HK-2 (cell line): ENCODE data around the gene RSPRY1.
"Not testable (repeated sequence)": the region's sequence is repeated elsewhere in the genome, so short reads cannot be mapped to it uniquely, and the experiment has no call there.

Experiments used
- DNase-seq: peaks from one replicate; pipeline ENCODE4 v3.0.0-alpha.2; 2018; ENCODE audit not compliant: unreplicated experiment

Gene RSPRY1

DNA sequence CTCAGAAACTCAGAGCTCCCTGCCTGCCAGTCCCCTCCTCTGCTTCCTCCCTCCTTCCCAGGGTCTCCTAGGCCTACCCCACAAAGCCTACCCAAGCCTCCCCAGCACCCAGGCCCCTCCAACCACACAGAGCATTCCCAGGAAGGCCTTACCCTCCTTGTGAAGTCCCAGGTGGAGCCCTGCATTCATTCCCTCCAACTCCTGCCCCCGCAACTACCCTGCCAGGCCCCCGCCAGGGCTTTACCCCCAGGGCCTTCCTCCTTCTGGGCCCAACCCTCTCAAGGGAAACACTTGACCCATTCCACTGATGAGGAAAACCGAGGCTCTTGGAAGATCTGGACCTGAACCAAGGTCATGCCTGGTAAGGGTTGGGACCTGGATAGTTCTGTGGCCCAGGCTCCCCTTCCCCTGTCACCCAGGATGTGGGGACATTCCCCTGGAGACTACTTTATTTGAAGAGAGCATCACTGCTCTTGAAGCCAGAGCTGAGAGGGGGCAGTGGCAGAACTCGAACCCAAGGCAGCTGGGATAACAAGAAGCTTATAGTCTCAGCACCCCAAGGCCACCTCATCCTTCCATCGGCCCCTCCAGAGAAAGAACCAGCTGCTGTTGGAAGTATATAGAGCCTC, 85.9 kb downstream of the RSPRY1 start:
- DNase-seq = no peak

DNA sequence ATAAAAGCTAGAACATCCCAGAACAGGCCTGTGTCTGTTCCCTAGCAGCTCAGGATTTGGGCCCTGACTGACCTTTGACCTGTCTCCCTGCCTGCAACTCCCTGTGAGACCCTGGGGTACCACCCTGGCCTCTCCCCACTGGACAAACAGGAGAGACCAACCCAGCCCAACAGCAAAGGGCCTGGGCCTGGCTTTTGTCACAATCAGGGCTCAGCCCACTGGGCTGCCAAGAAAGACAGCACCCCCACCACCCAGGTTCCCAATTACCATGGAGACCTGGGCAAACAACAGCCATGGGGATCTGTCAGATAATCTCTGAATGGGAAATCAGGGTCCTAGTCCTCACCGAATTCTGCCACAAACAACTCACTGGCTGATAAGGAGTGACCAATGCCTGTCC, 87.2 kb downstream of the RSPRY1 start:
- no peak for DNase-seq

DNA sequence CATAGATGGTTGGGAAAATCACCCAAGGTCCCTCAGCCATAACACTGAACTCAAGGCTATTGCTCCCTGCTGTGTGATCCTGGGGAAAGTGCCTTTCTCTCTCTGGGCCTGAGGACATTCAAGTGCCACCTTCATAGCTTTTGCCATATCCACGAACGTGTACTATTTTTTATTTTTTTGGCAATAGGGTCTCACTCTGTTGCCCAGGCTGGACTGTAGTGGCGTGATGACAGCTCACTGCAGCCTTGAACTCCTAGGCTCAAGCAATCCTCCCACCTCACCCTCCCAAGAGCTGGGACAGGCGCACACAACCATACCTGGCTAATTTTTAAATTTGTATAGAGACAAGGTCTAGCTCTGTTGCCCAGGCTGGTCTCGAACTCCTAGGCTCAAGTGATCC, 87.7 kb downstream of the RSPRY1 start:
- no peak for DNase-seq

DNA sequence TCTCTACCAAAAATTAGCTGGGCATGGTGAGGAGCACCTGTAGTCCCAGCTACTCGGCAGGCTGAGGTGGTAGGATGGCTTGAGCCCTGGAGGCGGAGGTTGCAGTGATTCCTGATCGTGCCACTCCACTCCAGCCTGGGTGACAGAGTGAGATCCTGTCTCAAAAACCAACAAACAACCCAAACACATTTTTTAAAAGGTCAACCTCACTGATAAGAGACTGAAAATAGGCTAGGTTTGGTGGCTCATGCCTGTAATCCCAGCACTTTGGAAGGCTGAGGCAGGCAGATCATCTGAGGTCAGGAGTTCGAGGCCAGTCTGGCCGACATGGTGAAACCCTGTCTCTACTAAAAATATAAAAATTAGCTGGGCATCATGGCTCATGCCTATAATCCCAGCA, 89.8 kb downstream of the RSPRY1 start:
- DNase-seq = not testable (repeated sequence)

DNA sequence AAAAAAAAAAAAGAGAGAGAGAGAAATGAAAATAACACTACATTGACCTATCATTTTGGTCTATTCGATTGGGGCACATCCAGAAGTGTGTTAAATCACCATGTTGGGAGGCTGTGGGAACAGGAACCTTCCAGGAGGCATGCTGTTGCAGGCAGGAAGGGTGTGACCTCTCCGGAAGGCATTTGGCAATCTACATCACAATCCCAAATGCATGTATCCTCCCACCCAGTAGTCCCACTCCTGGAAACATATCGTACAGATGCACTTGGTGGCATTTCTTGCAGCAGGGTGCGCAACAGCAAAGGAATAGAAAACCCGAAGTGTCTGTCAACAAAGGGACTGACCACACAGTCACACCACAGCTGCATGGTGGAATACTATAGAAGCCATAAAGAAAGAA, 90.5 kb downstream of the RSPRY1 start:
- DNase-seq = no peak

DNA sequence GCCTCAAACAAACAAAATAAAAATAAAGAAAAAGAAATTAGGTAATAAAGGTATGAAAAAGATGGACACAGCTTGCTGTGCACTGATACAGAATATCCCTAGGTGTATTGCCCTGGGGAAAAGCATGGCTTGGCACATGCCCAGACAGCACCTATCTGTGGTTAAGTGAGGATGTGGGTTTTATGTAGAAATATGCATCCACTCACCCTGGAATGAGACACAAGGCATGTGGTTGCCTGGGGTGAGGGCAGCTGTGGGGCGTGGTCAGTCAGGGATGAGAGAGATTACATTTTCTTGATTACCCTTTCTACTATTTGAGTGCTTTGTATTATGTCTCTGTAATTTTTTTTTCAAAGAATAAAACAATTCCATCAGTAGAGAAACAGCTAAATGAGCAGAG, 91.5 kb downstream of the RSPRY1 start:
- DNase-seq = peak; percentile 77

DNA sequence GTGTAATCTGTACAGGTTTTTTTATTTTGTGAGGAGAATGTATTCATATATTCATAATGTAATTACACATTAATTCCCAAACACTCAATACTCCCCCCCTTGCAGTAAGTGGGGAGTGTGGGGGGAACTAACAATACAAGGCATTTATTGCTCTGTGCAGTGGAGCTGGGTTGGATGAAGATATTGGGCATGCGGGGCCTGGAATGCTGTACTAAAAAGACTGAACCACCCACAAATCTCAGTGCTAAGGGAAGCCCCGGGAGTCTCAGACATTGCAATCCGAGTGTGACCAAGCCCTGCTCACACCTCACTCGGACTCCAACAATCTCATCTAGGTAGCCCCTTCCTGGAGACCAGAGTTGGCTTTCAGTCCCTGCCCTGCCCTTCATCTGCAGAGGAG, 92.4 kb downstream of the RSPRY1 start:
- DNase-seq = no peak

DNA sequence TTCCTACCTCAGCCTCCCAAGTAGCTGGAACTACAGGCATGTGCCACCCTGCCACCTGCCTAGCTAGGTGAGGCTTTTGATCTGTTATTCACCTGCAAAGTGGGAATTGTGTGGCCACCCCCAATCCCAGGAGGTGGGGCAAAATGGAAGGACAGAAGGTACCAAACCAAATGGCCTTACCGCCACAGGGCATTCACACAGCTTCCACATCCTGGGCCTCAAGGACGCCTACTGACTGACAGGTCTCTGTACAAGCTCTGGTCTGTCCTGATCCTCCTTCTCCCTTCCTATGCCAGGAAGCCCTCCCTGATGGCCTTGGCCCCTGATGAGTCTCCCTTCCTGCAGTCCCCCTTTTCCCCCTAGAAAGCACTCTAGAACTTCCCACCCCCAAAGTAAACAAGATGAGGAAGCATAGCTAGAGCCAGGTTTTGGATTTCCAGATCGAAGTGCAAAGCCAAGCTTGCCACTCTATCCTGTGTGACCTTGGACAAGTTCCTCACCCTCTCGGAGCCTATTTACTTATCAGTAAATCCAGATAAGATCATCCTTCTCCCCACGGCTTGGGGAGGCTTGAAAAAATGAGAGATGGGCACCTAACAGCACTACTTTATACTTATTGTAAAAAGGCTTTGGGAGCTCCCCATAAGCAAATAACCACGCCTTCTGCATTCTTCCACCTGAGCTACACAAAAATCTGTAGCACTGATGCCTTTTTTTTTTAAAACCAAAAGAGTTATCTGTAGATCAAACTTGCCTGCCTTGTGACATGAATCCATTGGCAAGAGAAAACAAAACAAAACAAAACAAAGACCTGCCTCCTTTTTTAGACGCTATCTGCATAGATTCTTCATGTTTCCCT, 93.9 kb downstream of the RSPRY1 start:
- DNase-seq = no peak

DNA sequence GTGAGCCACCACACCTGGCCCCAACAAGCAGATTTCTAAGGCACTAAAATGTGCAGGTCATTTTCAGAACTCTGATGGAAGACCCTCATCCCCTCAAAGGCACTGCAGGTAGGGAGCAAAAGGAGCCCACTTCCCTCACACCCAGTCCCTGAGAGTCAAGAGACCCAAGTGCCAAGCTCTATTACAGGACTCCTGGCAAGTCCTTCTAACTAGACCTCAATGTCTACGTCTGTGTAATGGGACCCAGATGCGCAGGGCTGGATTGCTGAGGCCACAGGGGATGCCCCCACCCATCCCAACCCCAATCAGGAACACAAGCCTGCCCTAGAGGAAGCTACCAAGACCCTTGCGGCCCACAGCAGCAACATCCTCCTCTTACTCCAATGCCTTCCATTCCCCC, 95.7 kb downstream of the RSPRY1 start:
- DNase-seq = no peak

DNA sequence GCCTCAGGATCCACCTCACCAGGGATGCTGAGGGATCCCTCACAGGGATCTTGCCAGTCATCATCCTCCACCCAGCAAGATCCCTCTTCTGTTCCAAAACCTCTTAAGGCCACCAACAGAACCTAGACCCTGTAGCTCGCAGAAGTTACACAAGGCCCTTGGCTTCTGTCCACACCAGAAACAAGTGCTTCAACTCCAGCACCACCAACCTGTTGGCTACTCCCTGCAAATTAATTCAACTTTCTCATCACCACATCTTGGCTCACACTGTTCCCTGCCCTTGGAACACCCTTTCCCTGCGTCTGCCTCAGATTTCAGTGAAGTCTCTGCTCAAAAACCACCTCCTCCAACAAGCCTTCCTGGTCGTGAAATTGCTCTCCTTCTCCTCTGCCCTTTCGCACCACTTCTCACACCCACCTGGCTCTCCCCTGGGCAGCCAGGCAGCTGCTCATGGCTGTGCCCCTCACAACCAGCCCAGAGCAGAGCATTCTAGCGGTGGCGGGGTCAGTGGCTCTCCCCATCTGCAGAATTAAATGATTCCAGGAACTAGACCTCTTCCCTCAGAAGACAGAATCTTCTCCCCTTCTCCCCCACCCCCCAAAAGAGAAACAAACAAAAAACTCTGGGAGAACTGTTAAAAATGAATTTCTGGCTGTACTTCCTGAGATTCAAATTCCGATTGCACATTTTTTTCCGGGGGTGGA, 96.5 kb downstream of the RSPRY1 start:
- DNase-seq = no peak

DNA sequence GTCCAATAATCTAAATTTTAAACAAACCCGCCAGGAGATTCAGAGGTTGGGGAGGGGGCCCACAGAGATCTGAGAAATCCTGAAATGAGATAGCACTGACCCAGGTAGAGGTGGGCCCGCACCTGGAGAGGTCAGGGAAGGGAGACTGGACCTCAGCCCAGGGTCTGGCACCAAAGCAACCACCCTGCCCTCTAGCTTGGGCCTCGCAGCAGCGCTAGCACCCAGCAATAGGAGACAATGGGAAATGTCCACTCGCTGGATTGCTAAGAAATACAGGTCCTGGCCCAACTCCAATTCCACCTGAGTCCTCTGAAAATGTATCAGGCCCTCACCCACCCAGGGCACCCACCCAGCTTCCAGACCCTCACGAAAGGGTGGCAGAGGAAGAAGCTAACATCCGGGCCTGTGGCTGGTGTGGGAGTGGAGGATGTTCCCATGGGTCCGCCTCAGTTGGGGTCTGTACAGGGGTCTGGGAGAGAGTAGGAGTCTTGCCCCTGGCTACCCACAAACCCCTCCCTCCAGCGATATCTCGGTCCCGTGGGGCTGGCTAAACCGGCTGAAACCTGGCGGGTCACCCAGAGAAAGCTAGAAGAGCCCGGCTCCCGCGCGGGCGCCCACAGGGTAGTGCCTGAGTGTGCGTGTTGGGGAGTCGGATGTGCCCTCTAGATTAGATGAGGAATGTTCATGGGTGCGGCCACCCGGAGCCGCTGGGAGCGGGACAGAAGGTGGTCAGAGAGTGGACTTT, 97.3 kb downstream of the RSPRY1 start:
- DNase-seq = no peak

DNA sequence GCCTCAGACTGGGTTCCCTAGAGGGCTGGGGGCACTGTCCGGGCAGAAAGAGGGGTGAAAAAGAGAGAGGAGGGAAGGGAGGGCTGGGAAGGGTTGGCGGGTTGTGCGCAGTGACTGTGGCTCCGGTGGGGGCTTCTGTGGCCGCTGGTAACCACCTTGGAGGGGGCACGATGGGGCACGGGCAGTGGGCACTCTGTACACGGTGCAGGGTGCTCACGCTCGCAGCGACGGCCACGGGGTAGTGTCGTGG, 97.8 kb downstream of the RSPRY1 start:
- DNase-seq = no peak

DNA sequence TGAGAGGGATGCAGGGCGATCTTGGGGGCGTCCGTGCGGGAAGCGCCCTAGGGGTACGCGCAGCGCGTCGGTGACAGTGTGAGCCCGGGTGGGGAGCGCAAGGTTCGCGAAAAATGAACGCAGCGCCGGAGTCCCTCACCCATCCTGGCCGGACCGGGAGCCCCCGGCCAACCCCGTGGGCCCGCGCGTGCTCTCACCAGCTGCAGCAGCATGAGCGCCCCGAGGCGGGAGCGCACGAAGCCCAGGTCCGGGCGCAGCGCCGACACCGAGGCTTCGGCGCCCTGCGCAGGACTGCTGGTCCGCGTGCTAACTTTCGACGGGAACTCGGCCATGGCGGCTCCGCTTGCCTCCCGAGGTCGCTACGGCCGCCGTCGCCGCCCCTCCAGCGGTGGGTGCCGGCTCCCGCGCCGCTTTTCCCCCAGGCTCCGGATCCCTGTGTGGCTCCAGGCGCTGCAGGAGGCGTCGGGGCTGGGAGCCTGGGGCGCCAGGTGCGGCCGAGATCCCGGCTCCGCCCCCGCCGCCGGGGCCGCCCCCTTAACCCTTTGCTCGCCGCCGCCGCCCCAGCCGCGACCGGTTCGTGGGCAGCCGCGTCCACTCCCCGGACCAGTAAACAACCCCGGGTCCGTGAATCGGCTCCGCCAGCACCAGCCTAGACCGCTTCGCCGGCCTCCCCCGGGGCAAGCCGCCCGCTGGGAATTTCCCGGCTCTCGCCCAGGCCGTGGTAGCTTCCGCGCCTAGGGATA, 98.3 kb downstream of the RSPRY1 start, which contains the start of gene PLLP:
Gene PLLP, minus strand, starts transcription at position 464 of the 743 bp plus-strand sequence. Its CDS starts 132 bp downstream, at position 332.
- DNase-seq = peak; percentile 66

DNA sequence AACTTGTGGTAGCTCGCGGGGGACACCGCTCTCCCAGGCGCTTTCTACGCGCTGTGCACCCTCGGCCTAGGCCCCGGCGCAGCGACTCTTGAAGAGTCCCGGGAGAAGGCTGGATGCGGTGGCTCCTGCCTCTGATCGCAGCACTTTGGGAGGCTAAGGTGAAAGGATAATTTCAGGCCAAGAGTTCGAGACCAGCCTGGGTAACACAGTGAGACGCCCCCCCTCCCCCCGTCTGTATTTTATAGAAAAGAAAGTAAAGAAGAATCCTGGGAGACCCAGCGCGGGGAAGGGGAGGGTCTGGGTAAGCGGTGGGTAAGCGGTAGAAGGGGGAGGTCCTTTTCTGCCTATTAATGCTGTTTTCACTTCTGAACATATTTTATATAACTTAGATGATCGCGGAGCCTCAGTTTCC, 98.8 kb downstream of the RSPRY1 start:
- DNase-seq = no peak

DNA sequence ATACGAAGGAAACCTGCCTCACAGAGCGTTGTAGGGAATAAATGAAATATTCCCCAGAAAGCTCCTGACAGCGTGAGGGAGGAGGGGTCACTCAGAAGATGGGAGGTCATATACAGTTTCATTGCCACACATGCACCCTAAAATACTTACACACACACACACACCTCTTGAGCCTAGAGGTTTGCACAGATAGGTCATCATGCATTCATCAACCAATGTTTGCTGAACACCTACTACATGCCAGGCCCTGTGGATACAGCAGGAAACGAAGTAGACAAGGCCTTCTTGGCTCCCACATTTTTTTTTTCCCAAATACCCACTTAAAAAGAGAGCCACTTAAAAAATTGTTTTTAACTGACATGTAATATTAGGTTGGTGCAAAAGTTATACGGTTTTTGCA, 99.2 kb downstream of the RSPRY1 start:
- DNase-seq = no peak

DNA sequence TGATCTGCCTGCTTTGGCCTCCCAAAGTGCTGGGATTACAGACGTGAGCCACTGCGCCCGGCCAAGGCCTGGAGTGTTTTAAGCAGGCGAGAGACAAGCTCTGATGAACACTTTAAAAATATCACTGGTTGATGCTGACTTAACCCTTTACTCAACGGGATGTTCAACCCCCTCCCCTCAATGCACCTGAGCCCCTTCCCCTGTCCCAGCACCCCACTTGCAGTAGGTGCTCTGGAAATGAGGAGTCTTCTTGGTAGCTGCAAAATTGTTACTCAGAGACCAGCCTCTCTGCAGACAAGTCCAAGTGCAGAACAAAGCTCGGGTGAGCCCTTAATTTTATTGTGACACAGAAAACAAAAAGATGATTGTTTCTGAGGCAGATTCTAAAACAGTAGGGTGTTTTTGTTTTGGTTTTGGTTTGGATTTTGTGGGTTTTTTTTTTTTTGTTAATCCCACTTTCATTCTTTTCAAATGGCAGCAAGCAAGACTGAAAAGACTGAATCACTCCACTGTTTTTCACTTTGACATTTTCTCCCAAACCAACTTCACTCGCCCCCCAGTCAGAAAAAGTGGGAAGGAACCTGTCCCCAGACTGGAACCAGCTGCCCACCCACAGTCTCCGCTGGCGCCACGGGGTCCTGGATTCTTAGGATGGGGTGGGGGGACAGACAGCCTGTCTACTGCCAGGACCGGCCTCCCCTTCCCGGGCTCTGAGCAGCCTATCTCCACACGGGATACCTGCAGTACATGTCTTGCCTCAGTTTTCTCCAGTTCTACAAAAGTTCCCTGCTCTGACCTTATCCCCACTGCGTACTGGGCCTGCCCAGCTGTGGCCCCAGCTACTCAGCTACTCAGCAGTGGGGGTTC, 103.5 kb downstream of the RSPRY1 start:
- no peak for DNase-seq
